Measurements from ENCODE around the gene RHOT1.
"Not testable (repeated sequence)": the region's sequence is repeated elsewhere in the genome, so short reads cannot be mapped to it uniquely, and the experiment has no call there.

The RHOT1 gene

GRCh38 chr17:32160526-32160925 is 18.2 kb downstream of the RHOT1 start:
- DNase-seq, result no peak

DNA sequence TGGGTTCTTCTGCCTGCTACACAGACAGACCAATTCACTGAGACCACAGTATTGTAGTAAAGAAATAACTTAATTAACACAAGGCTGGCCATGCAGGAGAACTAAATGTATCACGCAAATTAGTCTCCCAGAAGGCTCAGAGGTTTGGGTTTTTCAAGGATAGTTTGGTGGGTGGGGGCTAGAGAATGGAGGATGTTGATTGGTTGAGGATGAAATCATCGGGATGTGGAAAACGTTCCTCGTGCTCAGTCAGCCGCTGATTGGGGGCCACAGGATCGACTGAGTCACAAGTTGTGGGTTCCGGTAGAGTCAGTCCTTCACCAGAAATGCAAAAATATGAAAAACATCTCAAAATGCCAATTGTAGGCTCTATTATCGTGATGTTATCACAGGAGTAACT is 18.7 kb downstream of the RHOT1 start:
- DNase-seq, result no peak

- DNase-seq, result no peak
Observed at GRCh38 chr17:32161506-32162365, 19.4 kb downstream of the RHOT1 start.

- no peak for DNase-seq
Observed at GRCh38 chr17:32174889-32175288, 32.6 kb downstream of the RHOT1 start.

DNA sequence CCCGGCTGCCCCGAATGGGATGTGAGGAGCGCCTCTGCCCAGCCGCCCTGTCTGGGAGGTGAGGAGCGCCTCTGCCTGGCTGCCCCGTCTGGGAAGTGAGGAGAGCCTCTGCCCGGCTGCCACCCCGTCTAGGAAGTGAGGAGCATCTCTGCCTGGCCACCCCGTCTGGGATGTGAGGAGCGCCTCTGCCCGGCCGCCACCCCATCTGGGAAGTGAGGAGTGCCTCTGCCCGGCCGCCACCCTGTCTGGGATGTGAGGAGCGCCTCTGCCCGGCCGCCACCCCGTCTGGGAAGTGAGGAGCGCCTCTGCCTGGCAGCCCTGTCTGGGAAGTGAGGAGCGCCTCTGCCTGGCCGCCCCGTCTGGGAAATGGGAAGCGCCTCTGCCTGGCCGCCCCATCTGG is 36.4 kb downstream of the RHOT1 start:
- DNase-seq, result not testable (repeated sequence)

DNA sequence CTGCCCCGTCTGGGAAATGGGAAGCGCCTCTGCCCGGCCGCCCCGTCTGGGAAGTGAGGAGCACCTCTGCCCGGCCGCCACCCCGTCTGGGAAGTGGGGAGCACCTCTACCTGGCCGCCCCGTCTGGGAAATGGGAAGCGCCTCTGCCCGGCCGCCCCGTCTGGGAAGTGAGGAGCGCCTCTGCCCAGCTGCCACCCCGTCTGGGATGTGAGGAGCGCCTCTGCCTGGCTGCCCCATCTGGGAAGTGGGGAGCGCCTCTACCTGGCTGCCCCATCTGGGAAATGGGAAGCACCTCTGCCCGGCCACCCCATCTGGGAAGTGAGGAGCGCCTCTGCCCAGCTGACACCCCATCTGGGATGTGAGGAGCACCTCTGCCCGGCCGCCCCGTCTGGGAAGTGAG is 36.8 kb downstream of the RHOT1 start:
- DNase-seq, result not testable (repeated sequence)

GRCh38 chr17:32179526-32179925 is 37.2 kb downstream of the RHOT1 start:
- not testable (repeated sequence) for DNase-seq

DNA sequence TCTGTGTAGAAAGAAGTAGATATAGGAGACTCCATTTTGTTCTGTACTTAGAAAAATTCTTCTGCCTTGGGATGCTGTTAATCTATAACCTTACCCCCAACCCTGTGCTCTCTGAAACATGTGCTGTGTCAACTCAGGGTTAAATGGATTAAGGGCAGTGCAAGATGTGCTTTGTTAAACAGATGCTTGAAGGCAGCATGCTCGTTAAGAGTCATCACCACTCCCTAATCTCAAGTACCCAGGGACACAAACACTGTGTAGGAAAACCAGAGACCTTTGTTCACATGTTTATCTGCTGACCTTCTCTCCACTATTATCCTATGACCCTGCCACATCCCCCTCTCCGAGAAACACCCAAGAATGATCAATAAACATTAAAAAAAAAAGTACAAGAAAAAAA is 38.0 kb downstream of the RHOT1 start:
- DNase-seq, result not testable (repeated sequence)

DNA sequence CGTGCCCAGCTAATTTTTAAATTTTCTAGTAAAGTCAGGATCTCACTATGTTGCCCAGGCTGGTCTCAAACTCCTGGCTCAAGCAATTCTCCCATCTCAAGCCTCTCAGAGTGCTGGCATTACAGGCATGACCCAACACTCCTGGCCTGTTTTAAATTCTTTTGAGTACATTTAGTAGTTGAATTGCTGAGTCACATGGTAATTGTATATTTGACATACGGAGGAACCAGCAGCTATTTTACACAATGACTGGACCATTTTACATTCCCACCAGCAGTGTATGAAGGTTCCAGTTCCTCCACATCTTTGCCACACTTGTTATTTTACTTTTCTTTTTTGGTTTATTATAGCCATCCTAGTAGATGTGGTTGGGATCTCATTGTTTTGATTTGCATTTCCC is 43.6 kb downstream of the RHOT1 start:
- no peak for DNase-seq

- no peak for DNase-seq
Observed at GRCh38 chr17:32187271-32187670, 45.0 kb downstream of the RHOT1 start.

DNA sequence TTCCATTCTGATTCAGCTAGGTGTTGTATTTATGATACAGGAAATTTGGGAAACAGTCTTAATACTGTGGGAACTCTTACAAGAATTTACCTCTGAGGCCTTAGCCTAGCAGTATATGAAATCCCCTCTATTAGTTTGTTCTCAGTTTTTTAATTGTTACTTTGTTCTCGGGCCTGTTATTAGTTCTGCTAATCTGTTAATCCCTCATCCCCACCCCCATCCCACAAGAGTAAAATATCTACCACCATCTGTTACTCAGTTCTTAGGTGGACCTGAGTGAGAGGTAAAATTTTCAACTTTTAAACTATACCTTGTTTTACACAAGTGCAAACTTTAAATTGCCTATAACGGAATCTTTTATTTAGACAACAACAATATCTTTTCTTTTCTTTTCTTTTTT is 47.0 kb downstream of the RHOT1 start:
- no peak for DNase-seq

GRCh38 chr17:32191306-32191705 is 49.0 kb downstream of the RHOT1 start:
- DNase-seq, result no peak

- no peak for DNase-seq
Observed at GRCh38 chr17:32192379-32192778, 50.1 kb downstream of the RHOT1 start.

GRCh38 chr17:32197987-32198386 is 55.7 kb downstream of the RHOT1 start:
- DNase-seq, result no peak

GRCh38 chr17:32206861-32207260 is 64.6 kb downstream of the RHOT1 start:
- no peak for DNase-seq

GRCh38 chr17:32208436-32208835 is 66.1 kb downstream of the RHOT1 start:
- DNase-seq, result no peak

DNA sequence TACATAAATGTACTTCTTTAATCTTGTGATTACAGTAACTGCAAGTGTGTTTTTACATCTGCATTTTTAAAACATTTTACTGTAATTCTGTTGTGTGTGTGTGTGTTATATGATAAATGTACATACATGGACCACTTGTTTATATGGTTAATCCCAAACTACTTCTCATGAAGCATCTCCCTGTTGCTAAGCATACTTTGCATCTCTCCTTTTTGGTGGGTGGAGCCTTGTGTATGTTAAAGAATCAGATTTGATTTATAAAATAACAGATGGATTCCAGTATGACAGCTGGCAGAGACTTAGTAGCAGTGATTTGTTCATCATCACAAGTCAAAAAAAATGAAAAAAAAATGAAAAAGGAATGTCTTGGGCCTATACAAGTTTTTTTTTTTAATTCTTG is 67.3 kb downstream of the RHOT1 start:
- DNase-seq, result no peak

DNA sequence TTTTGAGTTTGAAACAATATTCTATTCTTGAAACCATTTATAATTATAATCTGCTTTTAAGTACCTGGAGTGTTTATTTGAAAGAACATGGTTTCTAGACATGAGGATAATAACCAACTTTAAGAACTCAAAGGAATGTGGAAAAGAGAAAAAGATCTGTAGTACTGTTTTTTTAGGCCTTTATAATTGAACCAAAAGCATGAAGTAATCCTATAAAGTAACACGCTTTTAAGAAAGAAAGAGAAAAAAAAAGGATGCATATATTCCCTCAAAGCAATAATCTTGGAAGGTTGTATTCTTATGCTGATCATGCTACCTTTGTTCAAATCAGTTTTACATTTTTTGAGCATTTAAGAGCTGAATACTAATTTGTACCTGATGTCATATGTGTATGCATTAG is 69.4 kb downstream of the RHOT1 start:
- DNase-seq, result no peak

GRCh38 chr17:32215696-32216095 is 73.4 kb downstream of the RHOT1 start:
- no peak for DNase-seq

DNA sequence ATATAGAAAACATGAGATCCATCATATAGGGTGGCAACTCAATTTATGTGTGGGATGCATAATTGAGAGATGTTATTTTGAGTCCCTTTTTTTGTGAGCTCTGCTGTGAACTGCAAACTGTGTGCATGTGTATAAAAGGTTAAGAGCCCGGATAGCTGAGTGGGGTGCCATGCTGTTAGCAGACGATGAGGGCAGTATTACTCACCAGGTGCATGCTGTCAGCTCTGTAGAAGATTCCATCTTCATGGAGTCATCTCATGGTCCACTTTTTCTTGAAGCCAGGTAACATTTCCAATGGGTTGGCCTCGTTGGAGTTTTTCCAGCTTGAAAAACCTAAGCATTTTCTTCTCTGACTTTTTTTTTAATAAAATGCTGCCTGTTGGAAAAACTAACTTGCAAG is 80.3 kb downstream of the RHOT1 start:
- DNase-seq, result no peak

GRCh38 chr17:32223703-32224102 is 81.4 kb downstream of the RHOT1 start:
- DNase-seq, result no peak

DNA sequence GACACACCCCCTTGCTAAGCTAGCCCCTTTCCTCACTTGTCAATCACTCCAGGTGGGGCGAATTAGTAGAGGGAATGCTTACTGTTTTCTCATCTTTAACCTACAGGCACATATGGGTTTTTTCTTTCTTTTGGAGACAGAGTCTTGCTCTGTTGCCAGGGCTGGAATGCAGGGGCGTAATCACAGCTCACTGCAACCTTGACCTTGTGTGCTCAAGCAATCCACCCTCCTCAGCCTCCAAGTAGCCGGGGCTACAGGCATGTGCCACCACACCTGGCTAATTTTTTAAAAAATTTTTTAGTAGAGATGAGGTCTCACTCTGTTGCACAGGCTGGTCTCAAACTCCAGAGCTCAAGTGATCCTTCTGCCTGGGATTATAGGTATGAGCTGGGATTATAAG is 84.6 kb downstream of the RHOT1 start:
- DNase-seq, result no peak

DNA sequence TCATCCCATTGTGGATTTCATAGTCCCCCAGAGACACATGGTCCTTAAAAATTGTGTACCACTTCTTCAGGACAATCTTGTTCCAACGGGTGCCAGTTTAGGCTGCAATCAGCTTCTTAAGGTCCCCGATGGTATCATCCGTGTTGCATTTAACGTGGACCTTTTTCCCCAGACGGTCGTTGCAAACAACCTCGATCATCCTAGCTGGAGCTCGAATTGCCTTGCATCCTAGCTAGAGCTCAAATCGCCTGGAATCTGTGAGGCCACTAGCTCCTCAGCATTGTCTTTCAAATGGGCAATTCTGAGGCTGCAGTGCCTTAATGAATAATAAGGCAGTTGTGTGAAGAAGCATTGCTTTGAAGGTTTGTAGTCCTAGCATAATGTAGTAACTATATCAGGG is 85.6 kb downstream of the RHOT1 start:
- DNase-seq, result no peak

DNA sequence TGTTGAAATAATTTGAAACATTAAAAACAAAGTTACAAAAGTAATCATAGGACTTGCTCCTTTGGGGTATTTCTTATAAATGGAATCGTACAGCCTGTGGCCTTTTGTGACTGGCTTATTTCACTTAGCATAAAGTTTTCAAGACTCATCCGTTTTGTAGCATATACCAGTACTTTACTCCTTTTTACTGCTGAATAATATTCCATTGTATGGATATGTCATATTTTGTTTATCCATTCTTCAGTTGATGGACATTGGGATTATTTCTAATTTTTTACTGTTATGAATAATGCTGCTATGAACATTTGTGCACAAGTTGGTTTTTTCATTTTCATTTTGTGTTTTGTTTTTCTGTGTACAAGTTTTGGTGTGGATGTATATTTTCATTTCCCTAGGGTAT is 93.3 kb downstream of the RHOT1 start:
- no peak for DNase-seq

- DNase-seq, result no peak
Observed at GRCh38 chr17:32239456-32239855, 97.2 kb downstream of the RHOT1 start.
